HepG2 (cell line): ENCODE data around the gene FAIM2. TPM values are rescaled to one million over a fixed set of nuclear protein-coding genes. Genes with fewer than 3 reads are reported as not detected.

ENCODE experiments used
- ATAC-seq: fragments of 200-7000 bp; cut with Tn5 transposase; 3 replicates; pipeline ENCODE4 v1.9.1; 2020; ENCODE audit warnings: mild to moderate bottlenecking, moderate library complexity
- BruUV-seq: library from RNA; stranded (reverse); fragments of 400-500 nt; replicated peaks from 2 replicates; lab custom pipeline; 2021; lab: Mats Ljungman, UMichigan
- CTCF ChIA-PET: fragments of 300-600 bp; formaldehyde crosslinking; extraction: SDS; loops from one replicate; lab custom pipeline; 2021; ENCODE audit warnings: low total read pairs, inconsistent platforms, low intra/inter-chr PET ratio; lab: Yijun Ruan, JAX
- POLR2A ChIA-PET: fragments of 350-600 bp; sonication (Branson Sonifier 250); formaldehyde crosslinking; loops from one replicate; lab custom pipeline; 2020; ENCODE audit warnings: antibody characterized with exemption, inconsistent platforms; lab: Yijun Ruan, JAX
- DNase-seq: peaks from one replicate; pipeline ENCODE4 v3.0.0-alpha.2; 2015; ENCODE audit warnings: low spot score
- FAIRE-seq: peaks from 3 replicates; lab custom pipeline; 2011; peaks lifted over from hg19 to GRCh38; lab: Jason Lieb, UNC
- H2AFZ ChIP-seq: one replicate; pipeline ENCODE4 v1.6.1; 2011; ENCODE audit warnings: low read length, inconsistent platforms
- H3K27ac ChIP-seq: fragments of 300-600 bp; 3 replicates; pipeline ENCODE4 v1.8.0; 2011; ENCODE audit warnings: mixed run types, mild to moderate bottlenecking, mixed read lengths, low read length, inconsistent platforms; ENCODE audit not compliant: insufficient read depth; ENCODE audit errors: extremely low read length
- H3K27me3 ChIP-seq, 2 experiments: fragments of 200-600 bp in 1 of 2; 2 replicates in 1 of 2; 3 replicates in 1 of 2; pipeline versions ENCODE4 v1.6.0 to v1.8.0; 2011; ENCODE audit warnings: low read length in 2 of 2, mild to moderate bottlenecking in 2 of 2, moderate library complexity in 2 of 2, inconsistent platforms in 1 of 2; ENCODE audit not compliant: insufficient read depth in 2 of 2, control insufficient read depth in 1 of 2
- H3K36me3 ChIP-seq, 2 experiments: fragments of 200-600 bp in 1 of 2; replicated peaks in 1 of 2; 2 replicates in 1 of 2; 3 replicates in 1 of 2; pipeline versions ENCODE4 v1.5.1 to v1.8.0; 2011; ENCODE audit warnings: low read length in 2 of 2, inconsistent platforms in 1 of 2; ENCODE audit not compliant: insufficient read depth in 2 of 2, control insufficient read depth in 1 of 2
- H3K4me1 ChIP-seq: 2 replicates; pipeline ENCODE4 v1.5.1; 2012; ENCODE audit warnings: low read length, inconsistent platforms; ENCODE audit not compliant: insufficient read depth
- H3K4me2 ChIP-seq: 2 replicates; pipeline ENCODE4 v1.6.0; 2011; ENCODE audit warnings: low read depth, low read length, inconsistent platforms
- H3K4me3 ChIP-seq, 3 experiments: fragments of 200-600 bp in 1 of 3; sonication (generic), shearing (Covaris generic) in 1 of 3; replicated peaks in 1 of 3; 2 replicates each; pipeline ENCODE4 v1.5.1; 2011 to 2016; ENCODE audit warnings: low read length in 3 of 3, inconsistent platforms in 2 of 3, low read depth in 2 of 3, mild to moderate bottlenecking in 2 of 3, control low read depth in 1 of 3, mixed read lengths in 1 of 3; ENCODE audit not compliant: insufficient read depth in 1 of 3
- H3K79me2 ChIP-seq: one replicate; pipeline ENCODE4 v1.6.1; 2011; ENCODE audit warnings: low read length, inconsistent platforms; ENCODE audit not compliant: insufficient read depth
- H3K9ac ChIP-seq: 2 replicates; pipeline ENCODE4 v1.6.0; 2011; ENCODE audit warnings: mild to moderate bottlenecking, low read depth, low read length, inconsistent platforms; ENCODE audit not compliant: insufficient read depth
- H3K9me3 ChIP-seq: 2 replicates; pipeline ENCODE4 v1.5.1; 2012; ENCODE audit warnings: mild to moderate bottlenecking, low read length
- H4K20me1 ChIP-seq: 2 replicates; pipeline ENCODE4 v1.6.0; 2011; ENCODE audit warnings: inconsistent platforms, mild to moderate bottlenecking, low read length, moderate library complexity; ENCODE audit not compliant: insufficient read depth
- HHEX ChIP-seq: IDR thresholded peaks from 2 replicates; pipeline ENCODE4 v1.6.1; 2016; ENCODE audit warnings: control low read depth
- HIC2 ChIP-seq: sonication (generic); formaldehyde crosslinking; IDR thresholded peaks from 2 replicates; pipeline ENCODE4 v1.9.0; 2022; ENCODE audit warnings: low read depth, missing genetic modification reagents
- HNRNPH1 ChIP-seq: fragments of 200-400 bp; formaldehyde crosslinking; optimal IDR thresholded peaks from 2 replicates; pipeline ENCODE3; 2017; ENCODE audit warnings: mild to moderate bottlenecking, low read depth, low read length
- IKZF5 ChIP-seq: IDR thresholded peaks from 2 replicates; pipeline ENCODE4 v1.6.1; 2018; ENCODE audit warnings: missing genetic modification reagents, mild to moderate bottlenecking, missing compliant biosample characterization
- RFX1 ChIP-seq: fragments of 450-650 bp; IDR thresholded peaks from 2 replicates; pipeline ENCODE4 v1.6.1; 2017
- ZFP36 ChIP-seq: fragments of 150-350 bp; IDR thresholded peaks from 2 replicates; pipeline ENCODE4 v1.6.1; 2018; ENCODE audit warnings: borderline replicate concordance, low read length, low read depth; ENCODE audit not compliant: partially characterized antibody
- ZFP62 ChIP-seq: sonication (generic); formaldehyde crosslinking; IDR thresholded peaks from 2 replicates; pipeline ENCODE4 v1.4.0; 2020; ENCODE audit warnings: missing genetic modification reagents
- ZNF225 ChIP-seq: sonication (generic); formaldehyde crosslinking; IDR thresholded peaks from 2 replicates; pipeline ENCODE4 v1.4.0; 2020; ENCODE audit warnings: mild to moderate bottlenecking, missing genetic modification reagents
- ZNF382 ChIP-seq: sonication (generic); formaldehyde crosslinking; IDR thresholded peaks from 2 replicates; pipeline ENCODE4 v1.5.0; 2020; ENCODE audit warnings: missing genetic modification reagents, mild to moderate bottlenecking, borderline replicate concordance
- ZNF605 ChIP-seq: sonication (generic); formaldehyde crosslinking; IDR thresholded peaks from 2 replicates; pipeline ENCODE4 v1.8.0; 2022; ENCODE audit warnings: mild to moderate bottlenecking, missing genetic modification reagents
- ZNF607 ChIP-seq: sonication (generic); formaldehyde crosslinking; IDR thresholded peaks from 2 replicates; pipeline ENCODE4 v1.5.1; 2020; ENCODE audit warnings: missing genetic modification reagents, mild to moderate bottlenecking, borderline replicate concordance
- ZNF674 ChIP-seq: sonication (generic); formaldehyde crosslinking; IDR thresholded peaks from 2 replicates; pipeline ENCODE4 v1.5.0; 2020; ENCODE audit warnings: low read depth, mild to moderate bottlenecking, missing genetic modification reagents
- WGBS: methylation state at CpG from one replicate; pipeline ENCODE4 v1.1.6; 2017; ENCODE audit warnings: low lambda C conversion rate; 5-methylcytosine and 5-hydroxymethylcytosine counted together
- in situ Hi-C: cut with HindIII; loops from 2 replicates; pipeline ENCODE4 v1.10.0; 2017; ENCODE audit warnings: low pct_unique_long_range_greater_than_20kb; ENCODE audit not compliant: extremely low pct_ligation_motif_present
- intact Hi-C: fragments of 100-400 bp; cut with micrococcal nuclease; formaldehyde crosslinking; loops from one replicate; pipeline ENCODE4 v1.10.0; 2022; ENCODE audit not compliant: unreplicated experiment
- polyA plus RNA-seq, 8 experiments: library from polyadenylated mRNA; depleted of rRNA in 3 of 8; stranded (reverse) in 7 of 8; unstranded in 1 of 8; fragments of >200 nt; fragmentation: Illumina TruSeq in 4 of 8; extraction: Trizol in 4 of 8; gene quantifications; 2 replicates each; pipeline versions ENCODE4 v1.2.1 to v1.2.3, GENCODE V29; 2011 to 2016; ENCODE audit warnings: low read depth in 4 of 8, missing spikeins in 1 of 8, mixed read lengths in 1 of 8; ENCODE audit not compliant: insufficient read depth in 1 of 8
- total RNA-seq, 5 experiments: library from RNA; depleted of rRNA; stranded (reverse); fragments of >200 nt; fragmentation: Illumina TruSeq; extraction: Trizol; gene quantifications; 2 replicates each; pipeline ENCODE4 v1.2.3, GENCODE V29; 2016; ENCODE audit warnings: low read depth in 1 of 5

The FAIM2 gene
- total and polyA plus RNA-seq, 2 of the 13 experiments (the other 11 are each of a cell fraction or from before 2014, with no cell fraction given): not detected

GRCh38 chr12:49899286-49899843, 4.3 kb downstream of the FAIM2 start:
- Histone ChIP-seq H3K27me3 (peaks cover 3 to 32% of the 10 kb centered on the region in 2 experiments; a peak in 3 of 5 replicates), H3K9ac (no peak overlapping the region), H3K4me3 (no peak overlapping the region), H4K20me1 (no peaks in the 10 kb centered on the region), H3K79me2 (no peaks in the 10 kb centered on the region), H2AFZ (no peak overlapping the region), H3K27ac (no peak overlapping the region), H3K4me2 (no peak overlapping the region), H3K36me3 (no peaks in the 10 kb centered on the region), H3K4me1 (no peaks in the 10 kb centered on the region), H3K9me3 (no peaks in the 10 kb centered on the region)
- POLR2A ChIA-PET: no interaction called here
- FAIRE-seq (no peak), DNase-seq (no peak), ATAC-seq (no peak)
- intact Hi-C loops: no loop called here
- CTCF ChIA-PET: no interaction called here
- no TSS peak for BruUV-seq
- TF ChIP-seq ZFP36: peak; percentile 52
- TF ChIP-seq ZNF607 (CRISPR knock-in tag): no peak
- no peak for TF ChIP-seq ZNF382 (CRISPR knock-in tag)
- no peak for TF ChIP-seq ZFP62 (CRISPR knock-in tag)
- TF ChIP-seq RFX1: no peak
- in situ Hi-C loops: no loop called here
- WGBS: 84% methylated on average over 8 of the region's 9 CpGs

- H3K79me2 ChIP-seq: no peaks in the 10 kb centered on the region
- H2AFZ ChIP-seq: no peak overlapping the region
- TF ChIP-seq ZNF674 (CRISPR knock-in tag) (no peak), ZNF605 (CRISPR knock-in tag) (no peak), ZNF607 (CRISPR knock-in tag) (no peak), HHEX (CRISPR knock-in tag) (no peak), IKZF5 (CRISPR knock-in tag) (no peak), HIC2 (no peak), ZNF225 (CRISPR knock-in tag) (no peak), HNRNPH1 (no peak)
- TF ChIP-seq, all 625 proteins: peak for 0
- CTCF ChIA-PET: no interaction called here
- H3K9ac ChIP-seq: no peak overlapping the region
- intact Hi-C loops (no loop called here), in situ Hi-C loops (no loop called here)
- DNase-seq: no peak
- POLR2A ChIA-PET: no interaction called here
- 0% methylated on average over 1 of the region's 4 CpGs for WGBS
- peaks cover 3 to 25% of the 10 kb centered on the region in 2 experiments; a peak in 4 of 5 replicates for H3K27me3 ChIP-seq
- no TSS peak for BruUV-seq
- peak; percentile 12; the same call in 1 of the 3 replicates for ATAC-seq
- H3K27ac ChIP-seq: no peak overlapping the region
- H4K20me1 ChIP-seq: no peaks in the 10 kb centered on the region
- no peak overlapping the region for H3K4me3 ChIP-seq
- H3K36me3 ChIP-seq: no peaks in the 10 kb centered on the region
- FAIRE-seq: no peak
- H3K4me2 ChIP-seq: no peak overlapping the region
- no peaks in the 10 kb centered on the region for H3K9me3 ChIP-seq
- no peaks in the 10 kb centered on the region for H3K4me1 ChIP-seq
Observed at GRCh38 chr12:49897276-49897675, 6.4 kb downstream of the FAIM2 start.
